ENCODE measurements around the gene SCAMP2. TPM values are rescaled to one million over a fixed set of nuclear protein-coding genes. Genes with fewer than 3 reads are reported as not detected.

SCAMP2 gene
- total and polyA plus RNA-seq, 10 of the 15 experiments (the other 5 are each of a cell fraction or from before 2014, with no cell fraction given) = 10.9 to 158 (median 99.6) TPM

- TF ChIP-seq NR2C2 (IDR thresholded peaks at IDR 0.05; ENCODE audit: borderline replicate concordance, control insufficient read depth, insufficient read length, low read depth) (no peak), SP1 (IDR thresholded peaks at IDR 0.05; ENCODE audit: low read depth, low read length) (no peak), NFXL1 (IDR thresholded peaks at IDR 0.05; ENCODE audit: borderline replicate concordance) (no peak), HDGF (IDR thresholded peaks at IDR 0.05) (no peak), ZNF24 (IDR thresholded peaks at IDR 0.05) (no peak), FOXK2 (IDR thresholded peaks at IDR 0.05) (no peak), TAF1 (IDR thresholded peaks at IDR 0.05; ENCODE audit: borderline replicate concordance, low read depth, low read length) (no peak), CHD1 (IDR thresholded peaks at IDR 0.05; ENCODE audit: low read depth, low read length) (no peak), YY1 (IDR thresholded peaks at IDR 0.05; ENCODE audit: low read depth, low read length) (no peak), SIX5 (IDR thresholded peaks at IDR 0.05; ENCODE audit: low read depth, low read length, severe bottlenecking) (no peak)
Measured at GRCh38 chr15:74903676-74904075, 30.5 kb upstream of the SCAMP2 start (continued).

GRCh38 chr15:74902295-74903075 is 29.3 kb upstream of the SCAMP2 start:
- Histone ChIP-seq H3K9me3 (replicated peaks; ENCODE audit: control insufficient read depth, insufficient read depth, low read length) (no peaks in the 10 kb centered on the region), H3K4me2 (ENCODE audit: control insufficient read depth, insufficient read depth) (no peak overlapping the region), H2AFZ (ENCODE audit: control insufficient read depth, low read depth, low read length) (no peak overlapping the region), H3K36me3 (ENCODE audit: control insufficient read depth in 2 of 2, insufficient read depth in 2 of 2, low read length in 1 of 2) (peaks cover 12 to 20% of the 10 kb centered on the region in 2 experiments; a peak in 3 of 4 replicates), H3K27ac (ENCODE audit: control insufficient read depth, insufficient read depth) (no peak overlapping the region), H4K20me1 (ENCODE audit: control insufficient read depth, insufficient read depth) (no peaks in the 10 kb centered on the region), H3K27me3 (replicated peaks in 1 of 2; ENCODE audit: control insufficient read depth in 2 of 2, insufficient read depth in 2 of 2, low read length in 1 of 2) (no peaks in the 10 kb centered on the region), H3K9ac (ENCODE audit: control insufficient read depth, insufficient read depth, low read length) (no peak overlapping the region), H3K79me2 (ENCODE audit: control insufficient read depth, insufficient read depth, low read length) (peaks cover 15% of the 10 kb centered on the region), H3K4me1 (ENCODE audit: control insufficient read depth, insufficient read depth, low read length) (peaks cover 10% of the 10 kb centered on the region), H3K4me3 (no peak overlapping the region)
- FAIRE-seq (no peak), ATAC-seq (no peak), DNase-seq (ENCODE audit: low read depth, low spot score) (no peak)
- ChIA-PET RAD21 (ENCODE audit: unreplicated experiment) (interaction anchor here (0.6 to 5.4 kb wide), 39 partner anchors 9 to 301 kb away, joined by 3 to 53 read pairs (median 5); partner anchors contain the start of genes COX5A, SCAMP2 and ULK3), POLR2A (interaction anchor here (0.5 to 1.9 kb wide), 12 partner anchors 9 to 133 kb away, joined by 3 to 8 read pairs (median 6); partner anchors contain the start of gene ULK3), SMC1A (ENCODE audit: uncharacterized antibody, unreplicated experiment) (interaction anchor here (0.6 to 4.9 kb wide), 32 partner anchors 9 to 223 kb away, joined by 3 to 52 read pairs (median 7); partner anchors contain the start of genes MPI and ULK3), CTCF (interaction anchor here (0.6 to 8.9 kb wide), 54 partner anchors 8 to 458 kb away, joined by 3 to 129 read pairs (median 9); partner anchors contain the start of genes CSK, MPI, RPP25 and SCAMP2)
- in situ Hi-C loops (cut with MboI) = no loop called here
- intact Hi-C loops (cut with micrococcal nuclease; ENCODE audit: unreplicated experiment) = loop anchor here (5.0 kb wide), 3 partner anchors 45 to 130 kb away; partner anchors contain the start of gene ULK3
- BruUV-seq (replicated peaks) = no TSS peak
- WGBS (ENCODE audit: insufficient coverage, insufficient replicate concordance, low lambda C conversion rate, missing lambda C conversion rate) = 76% methylated on average over 4 of the region's 4 CpGs
- no peak for TF ChIP-seq CTCF (IDR thresholded peaks at IDR 0.05 in 2 of 3, conservative IDR thresholded peaks at IDR 0.05 in 1 of 3; ENCODE audit: control insufficient read depth in 2 of 3, extremely low read depth in 1 of 3, insufficient read depth in 1 of 3, low read depth in 3 of 3, low read length in 3 of 3)
- no peak for TF ChIP-seq ZSCAN29 (IDR thresholded peaks at IDR 0.05)
- no peak for TF ChIP-seq ATF2 (IDR thresholded peaks at IDR 0.05; ENCODE audit: low read length)
- no peak for TF ChIP-seq RCOR1 (conservative IDR thresholded peaks at IDR 0.05; ENCODE audit: low read depth, low read length)
- TF ChIP-seq RAD51 (IDR thresholded peaks at IDR 0.05) = no peak
- no peak for TF ChIP-seq STAT3 (IDR thresholded peaks at IDR 0.05; ENCODE audit: low read depth, low read length)
- no peak for TF ChIP-seq BCL3 (IDR thresholded peaks at IDR 0.05; ENCODE audit: borderline replicate concordance, insufficient read depth, low read depth, low read length, poor library complexity, severe bottlenecking)
